ENCODE results near the gene RPL22. TPM values are rescaled to one million over a fixed set of nuclear protein-coding genes. Genes with fewer than 3 reads are reported as not detected.

RPL22 gene
- total RNA-seq, 1 experiment from 2014 or later: 309 TPM

DNA sequence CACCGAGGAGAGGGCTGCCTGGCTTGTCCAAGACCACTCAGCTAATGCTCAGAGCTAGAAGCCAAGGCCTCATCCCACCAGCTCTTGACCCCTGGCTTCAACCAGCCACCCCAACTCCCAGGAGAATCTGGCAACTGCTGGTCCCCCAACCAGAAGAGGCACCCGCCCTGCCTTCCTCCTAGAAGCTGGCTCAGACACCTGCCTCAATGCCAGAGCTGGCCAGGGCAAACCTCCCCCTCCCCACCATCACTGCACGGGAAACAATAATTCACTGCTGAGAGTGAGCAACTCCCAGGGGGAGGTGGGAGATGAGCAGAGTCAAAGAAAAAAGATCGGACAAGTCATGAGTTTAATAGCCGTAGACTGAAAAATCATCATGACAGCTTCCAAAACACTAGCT lies 22.6 kb downstream of the RPL22 start:
- in situ Hi-C loops (cut with HindIII; ENCODE audit: low pct_unique_long_range_greater_than_20kb, low sequenced_read_pairs): no loop called here
- no peak overlapping the region for H3K4me3 ChIP-seq (ENCODE audit: low read depth in 2 of 2, low read length in 2 of 2)
- BruUV-seq (replicated peaks): no TSS peak
- TF ChIP-seq TCF7L2 (IDR thresholded peaks at IDR 0.05; ENCODE audit: low read depth, low read length) (no peak), SIN3A (IDR thresholded peaks at IDR 0.05; ENCODE audit: borderline replicate concordance, insufficient read depth, low read depth, low read length) (no peak), POLR2AphosphoS5 (IDR thresholded peaks at IDR 0.05; ENCODE audit: low read depth, low read length) (no peak)
- TF ChIP-seq, protein P1, sequence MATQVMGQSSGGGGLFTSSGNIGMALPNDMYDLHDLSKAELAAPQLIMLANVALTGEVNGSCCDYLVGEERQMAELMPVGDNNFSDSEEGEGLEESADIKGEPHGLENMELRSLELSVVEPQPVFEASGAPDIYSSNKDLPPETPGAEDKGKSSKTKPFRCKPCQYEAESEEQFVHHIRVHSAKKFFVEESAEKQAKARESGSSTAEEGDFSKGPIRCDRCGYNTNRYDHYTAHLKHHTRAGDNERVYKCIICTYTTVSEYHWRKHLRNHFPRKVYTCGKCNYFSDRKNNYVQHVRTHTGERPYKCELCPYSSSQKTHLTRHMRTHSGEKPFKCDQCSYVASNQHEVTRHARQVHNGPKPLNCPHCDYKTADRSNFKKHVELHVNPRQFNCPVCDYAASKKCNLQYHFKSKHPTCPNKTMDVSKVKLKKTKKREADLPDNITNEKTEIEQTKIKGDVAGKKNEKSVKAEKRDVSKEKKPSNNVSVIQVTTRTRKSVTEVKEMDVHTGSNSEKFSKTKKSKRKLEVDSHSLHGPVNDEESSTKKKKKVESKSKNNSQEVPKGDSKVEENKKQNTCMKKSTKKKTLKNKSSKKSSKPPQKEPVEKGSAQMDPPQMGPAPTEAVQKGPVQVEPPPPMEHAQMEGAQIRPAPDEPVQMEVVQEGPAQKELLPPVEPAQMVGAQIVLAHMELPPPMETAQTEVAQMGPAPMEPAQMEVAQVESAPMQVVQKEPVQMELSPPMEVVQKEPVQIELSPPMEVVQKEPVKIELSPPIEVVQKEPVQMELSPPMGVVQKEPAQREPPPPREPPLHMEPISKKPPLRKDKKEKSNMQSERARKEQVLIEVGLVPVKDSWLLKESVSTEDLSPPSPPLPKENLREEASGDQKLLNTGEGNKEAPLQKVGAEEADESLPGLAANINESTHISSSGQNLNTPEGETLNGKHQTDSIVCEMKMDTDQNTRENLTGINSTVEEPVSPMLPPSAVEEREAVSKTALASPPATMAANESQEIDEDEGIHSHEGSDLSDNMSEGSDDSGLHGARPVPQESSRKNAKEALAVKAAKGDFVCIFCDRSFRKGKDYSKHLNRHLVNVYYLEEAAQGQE (IDR thresholded peaks at IDR 0.05; ENCODE audit: insufficient read depth in 1 of 2, low read depth in 2 of 2, low read length in 1 of 2): no peak
- TF ChIP-seq, protein P2, sequence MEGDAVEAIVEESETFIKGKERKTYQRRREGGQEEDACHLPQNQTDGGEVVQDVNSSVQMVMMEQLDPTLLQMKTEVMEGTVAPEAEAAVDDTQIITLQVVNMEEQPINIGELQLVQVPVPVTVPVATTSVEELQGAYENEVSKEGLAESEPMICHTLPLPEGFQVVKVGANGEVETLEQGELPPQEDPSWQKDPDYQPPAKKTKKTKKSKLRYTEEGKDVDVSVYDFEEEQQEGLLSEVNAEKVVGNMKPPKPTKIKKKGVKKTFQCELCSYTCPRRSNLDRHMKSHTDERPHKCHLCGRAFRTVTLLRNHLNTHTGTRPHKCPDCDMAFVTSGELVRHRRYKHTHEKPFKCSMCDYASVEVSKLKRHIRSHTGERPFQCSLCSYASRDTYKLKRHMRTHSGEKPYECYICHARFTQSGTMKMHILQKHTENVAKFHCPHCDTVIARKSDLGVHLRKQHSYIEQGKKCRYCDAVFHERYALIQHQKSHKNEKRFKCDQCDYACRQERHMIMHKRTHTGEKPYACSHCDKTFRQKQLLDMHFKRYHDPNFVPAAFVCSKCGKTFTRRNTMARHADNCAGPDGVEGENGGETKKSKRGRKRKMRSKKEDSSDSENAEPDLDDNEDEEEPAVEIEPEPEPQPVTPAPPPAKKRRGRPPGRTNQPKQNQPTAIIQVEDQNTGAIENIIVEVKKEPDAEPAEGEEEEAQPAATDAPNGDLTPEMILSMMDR (IDR thresholded peaks at IDR 0.05): no peak
- ChIA-PET CTCF (interaction anchor here (1.0 kb wide), 1 partner anchor 28 kb away, joined by 4 read pairs; no protein-coding TSS in a partner anchor), POLR2A (no interaction called here)
- H3K27ac ChIP-seq (ENCODE audit: low read length): no peak overlapping the region; the same call in 1 of the 2 replicates
- no peaks in the 10 kb centered on the region for H3K27me3 ChIP-seq (ENCODE audit: control insufficient read depth, insufficient read depth, low read length)
- H3K36me3 ChIP-seq (ENCODE audit: control insufficient read depth, insufficient read depth, low read length): no peaks in the 10 kb centered on the region
- intact Hi-C loops (cut with micrococcal nuclease; ENCODE audit: unreplicated experiment): no loop called here
- DNase-seq (ENCODE audit: low read depth, low spot score) (no peak), ATAC-seq (no peak)
- H3K4me1 ChIP-seq (ENCODE audit: control insufficient read depth, insufficient read depth, low read length): peaks cover 43% of the 10 kb centered on the region
- no peaks in the 10 kb centered on the region for H3K9me3 ChIP-seq (ENCODE audit: control insufficient read depth, insufficient read depth, low read depth, low read length)

DNA sequence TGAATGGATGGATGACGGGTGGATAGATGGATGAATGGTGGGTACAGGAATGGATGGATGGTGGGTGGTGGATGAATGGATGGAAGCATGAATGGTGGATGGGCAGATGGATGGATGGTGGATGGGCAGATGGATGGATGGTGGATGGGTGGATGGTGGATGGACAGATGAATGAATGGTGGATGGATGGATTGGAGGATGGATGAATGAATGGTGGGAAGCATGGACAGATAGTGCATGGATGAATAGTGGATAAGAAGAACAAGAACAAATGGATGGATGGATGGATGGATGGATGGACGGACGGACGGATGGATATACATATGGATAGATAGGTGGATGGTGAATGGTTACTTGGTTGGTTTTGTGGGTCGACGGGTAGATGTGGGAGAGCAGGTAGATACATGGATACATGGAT lies 24.0 kb downstream of the RPL22 start:
- BruUV-seq (replicated peaks): no TSS peak
- Histone ChIP-seq H3K27me3 (ENCODE audit: control insufficient read depth, insufficient read depth, low read length) (no peaks in the 10 kb centered on the region), H3K4me3 (ENCODE audit: low read depth in 2 of 2, low read length in 2 of 2) (no peak overlapping the region), H3K27ac (ENCODE audit: low read length) (no peak overlapping the region), H3K9me3 (ENCODE audit: control insufficient read depth, insufficient read depth, low read depth, low read length) (no peaks in the 10 kb centered on the region), H3K4me1 (ENCODE audit: control insufficient read depth, insufficient read depth, low read length) (peaks cover 44% of the 10 kb centered on the region), H3K36me3 (ENCODE audit: control insufficient read depth, insufficient read depth, low read length) (no peaks in the 10 kb centered on the region)
- DNase-seq (ENCODE audit: low read depth, low spot score) (no peak), ATAC-seq (no peak)
- TF ChIP-seq, protein P2 (IDR thresholded peaks at IDR 0.05): no peak
- ChIA-PET POLR2A (no interaction called here), CTCF (no interaction called here)
- intact Hi-C loops (cut with micrococcal nuclease; ENCODE audit: unreplicated experiment) (no loop called here), in situ Hi-C loops (cut with HindIII; ENCODE audit: low pct_unique_long_range_greater_than_20kb, low sequenced_read_pairs) (no loop called here)

Measured in Panc1 (cell line).